Fibroblast of lung (primary cell): ENCODE data around the gene VEGFA.

ENCODE experiments used
- CTCF ChIP-seq, 2 donors: IDR thresholded peaks in 1 of 2; conservative IDR thresholded peaks in 1 of 2; 1 replicate in 1 of 2; 2 replicates in 1 of 2; pipeline ENCODE4 v1.5.1; 2011 to 2012; ENCODE audit warnings: low read length in 2 of 2, control low read depth in 1 of 2, inconsistent platforms in 1 of 2, low read depth in 1 of 2, mild to moderate bottlenecking in 1 of 2
- EZH2 ChIP-seq: IDR thresholded peaks from 2 replicates; pipeline ENCODE4 v1.5.1; 2012; ENCODE audit warnings: low read length, control low read depth, mild to moderate bottlenecking; ENCODE audit errors: missing control alignments

- no peak for TF ChIP-seq CTCF (conservative IDR thresholded peaks at IDR 0.05 in 1 of 2, IDR thresholded peaks at IDR 0.05 in 1 of 2; ENCODE audit: low read depth in 1 of 2, low read length in 2 of 2)
- TF ChIP-seq EZH2 = no peak
Measured at GRCh38 chr6:43788301-43788700, 18.3 kb downstream of the VEGFA start.
